Pancreas (tissue), 10 donors: ENCODE data around the gene MYH1. TPM values are rescaled to one million over a fixed set of nuclear protein-coding genes. Genes with fewer than 3 reads are reported as not detected.
"Not testable (repeated sequence)": the region's sequence is repeated elsewhere in the genome, so short reads cannot be mapped to it uniquely, and the experiment has no call there.

ENCODE experiments used
- ATAC-seq, 4 donors: fragments of 200-7000 bp; cut with Tn5 transposase; one replicate each; pipeline versions ENCODE4 v1.8.0 to v1.9.1; 2020; ENCODE audit warnings: mild to moderate bottlenecking in 4 of 4, moderate library complexity in 4 of 4
- DNase-seq, 6 donors: peaks; one replicate each; pipeline ENCODE4 v3.0.0-alpha.2; 2020
- FAIRE-seq: peaks from 2 replicates; lab custom pipeline; 2012; peaks lifted over from hg19 to GRCh38; lab: Jason Lieb, UNC
- H3K27ac ChIP-seq, 4 donors: fragments of 200-600 bp; sonication (generic); 1 replicate in 3 of 4; 2 replicates in 1 of 4; pipeline versions ENCODE4 v1.5.0 to v1.8.0; 2020
- H3K27me3 ChIP-seq, 4 donors: fragments of 200-600 bp; one replicate each; pipeline ENCODE4 v1.8.0; 2021
- H3K36me3 ChIP-seq, 3 donors: fragments of 200-600 bp; sonication (generic) in 1 of 3; one replicate each; pipeline versions ENCODE4 v1.5.0 to v1.8.0; 2020 to 2021
- H3K4me1 ChIP-seq, 3 donors: fragments of 200-600 bp; one replicate each; pipeline ENCODE4 v1.8.0; 2021
- H3K4me3 ChIP-seq, 4 donors: fragments of 200-600 bp; sonication (generic) in 2 of 4; one replicate each; pipeline versions ENCODE4 v1.5.0 to v1.8.0; 2020 to 2021
- H3K9me3 ChIP-seq, 4 donors: fragments of 200-600 bp; one replicate each; pipeline ENCODE4 v1.8.0; 2021
- WGBS, 2 donors: extraction: QIAGEN DNeasy Blood & Tissue Kit; methylation state at CpG; one replicate each; pipeline ENCODE4 v1.1.7; 2013; 5-methylcytosine and 5-hydroxymethylcytosine counted together
- intact Hi-C, 3 donors: fragments of 100-400 bp; cut with DNase I; formaldehyde crosslinking; loops; one replicate each; pipeline versions ENCODE4 v1.11.1 to v1.14.2; 2022
- polyA plus RNA-seq, 2 donors: library from polyadenylated mRNA; stranded (reverse); fragments of 200-250 nt; gene quantifications; one replicate each; pipeline ENCODE4 v1.2.3, GENCODE V29; 2013
- total RNA-seq, 6 donors: library from RNA; stranded (reverse); fragmentation: NEBNext Ultra II Directional in 4 of 6; extraction: Animal tissue kit (Norgen Biotek cat#: 25700) in 4 of 6; gene quantifications; one replicate each; pipeline versions ENCODE4 v1.2.1 to v1.2.4, GENCODE V29; 2021 to 2023
- TF ChIP-seq, protein P1 (sequence below), 4 donors: fragments of 200-600 bp; sonication (generic) in 3 of 4; IDR thresholded peaks; one replicate each; pipeline versions ENCODE4 v1.5.0 to v1.8.0; 2021; ENCODE audit warnings: antibody characterized with exemption in 4 of 4
- donor health status: healthy with polysubstance abuse.
- donor health status: DM: no; HTN: no; CAD: no; lungs with moderate emphysema.
- donor health status: DM: no; HTN: no; CAD: no.
- donor health status: control.
- donor health status: control.
- donor health status: Bipolar disorder and iron deficiency.
- donor health status: DM: yes; HTN: yes; CAD: no.
- donor health status: DM: no; HTN: no; CAD: no.
- donor health status: DM: no; HTN: no; CAD: no.
- donor health status: DM: yes; HTN: yes; CAD: no.

MYH1 gene
- total and polyA plus RNA-seq, 8 donors: 0.04 to 0.09 TPM; not detected in 6

DNA sequence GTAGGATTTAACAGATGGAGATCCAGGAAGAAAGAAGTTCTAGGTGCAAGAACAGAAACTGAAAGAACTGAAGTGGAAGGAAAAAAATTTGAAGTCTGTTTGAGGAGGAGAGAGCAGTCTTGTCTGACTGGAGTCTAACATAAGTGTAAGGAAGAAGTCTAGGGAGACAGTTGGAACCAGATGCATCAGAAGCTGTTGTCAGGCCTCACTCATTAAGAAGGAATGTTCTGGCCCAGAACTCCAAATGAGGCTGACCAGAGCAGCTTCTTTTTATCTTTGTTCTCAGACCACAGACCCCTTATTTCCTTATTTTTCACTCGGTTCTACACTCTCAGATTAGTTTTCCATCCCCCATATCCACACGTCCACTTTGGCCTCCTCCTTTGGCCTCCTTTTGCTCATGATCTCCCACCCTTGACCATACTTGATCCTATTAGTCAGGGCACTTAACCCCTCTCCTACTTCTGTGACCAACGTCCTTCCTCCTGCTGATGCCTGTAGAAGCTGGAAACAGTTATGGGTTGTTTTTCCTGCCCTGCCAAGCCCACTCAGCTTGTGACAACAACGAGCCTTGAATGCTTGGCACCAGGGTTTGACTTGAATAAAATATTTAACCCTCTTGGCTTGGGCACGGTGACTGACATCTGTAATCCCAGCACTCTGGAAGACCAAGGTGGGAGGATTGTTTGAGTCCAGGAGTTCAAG lies 38.1 kb upstream of the MYH1 start:
- Histone ChIP-seq H3K4me3 (no peak overlapping the region), H3K27ac (no peak overlapping the region), H3K4me1 (no peaks in the 10 kb centered on the region), H3K27me3 (peaks cover 0 to 3% (median 0%) of the 10 kb centered on the region in 4 donors), H3K9me3 (no peaks in the 10 kb centered on the region), H3K36me3 (no peaks in the 10 kb centered on the region)
- DNase-seq: no peak
- WGBS, 2 donors: 38 to 49% methylated on average over 5 of the region's 5 CpGs
- intact Hi-C loops: no loop called here
- no peak for FAIRE-seq
- ATAC-seq: peak in 1 of 4 donors; percentile 63
- TF ChIP-seq, protein P1, sequence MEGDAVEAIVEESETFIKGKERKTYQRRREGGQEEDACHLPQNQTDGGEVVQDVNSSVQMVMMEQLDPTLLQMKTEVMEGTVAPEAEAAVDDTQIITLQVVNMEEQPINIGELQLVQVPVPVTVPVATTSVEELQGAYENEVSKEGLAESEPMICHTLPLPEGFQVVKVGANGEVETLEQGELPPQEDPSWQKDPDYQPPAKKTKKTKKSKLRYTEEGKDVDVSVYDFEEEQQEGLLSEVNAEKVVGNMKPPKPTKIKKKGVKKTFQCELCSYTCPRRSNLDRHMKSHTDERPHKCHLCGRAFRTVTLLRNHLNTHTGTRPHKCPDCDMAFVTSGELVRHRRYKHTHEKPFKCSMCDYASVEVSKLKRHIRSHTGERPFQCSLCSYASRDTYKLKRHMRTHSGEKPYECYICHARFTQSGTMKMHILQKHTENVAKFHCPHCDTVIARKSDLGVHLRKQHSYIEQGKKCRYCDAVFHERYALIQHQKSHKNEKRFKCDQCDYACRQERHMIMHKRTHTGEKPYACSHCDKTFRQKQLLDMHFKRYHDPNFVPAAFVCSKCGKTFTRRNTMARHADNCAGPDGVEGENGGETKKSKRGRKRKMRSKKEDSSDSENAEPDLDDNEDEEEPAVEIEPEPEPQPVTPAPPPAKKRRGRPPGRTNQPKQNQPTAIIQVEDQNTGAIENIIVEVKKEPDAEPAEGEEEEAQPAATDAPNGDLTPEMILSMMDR (IDR thresholded peaks at IDR 0.05): no peak

DNA sequence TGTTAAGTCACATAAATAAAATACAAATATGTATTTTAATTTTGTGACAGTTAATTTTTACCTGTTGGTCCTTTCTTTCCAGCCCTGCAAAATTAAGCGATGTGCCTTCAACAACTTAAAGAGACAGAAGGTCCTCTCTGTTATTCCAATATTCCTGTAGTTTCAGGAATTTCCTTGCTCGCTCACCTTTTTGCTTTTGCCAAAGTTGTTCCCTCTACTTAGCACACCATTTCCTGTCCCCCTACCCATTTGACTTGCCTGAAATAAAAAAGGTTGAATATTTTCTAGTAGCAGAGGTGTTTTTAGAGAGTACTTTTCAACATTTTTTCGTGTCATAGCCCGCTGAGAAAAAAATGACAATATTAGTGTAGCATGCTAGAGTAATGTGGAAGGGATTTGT lies 31.7 kb upstream of the MYH1 start:
- Histone ChIP-seq H3K36me3 (no peaks in the 10 kb centered on the region), H3K27ac (no peak overlapping the region), H3K27me3 (peaks cover 0 to 13% (median 0%) of the 10 kb centered on the region in 4 donors), H3K9me3 (no peaks in the 10 kb centered on the region), H3K4me1 (no peaks in the 10 kb centered on the region), H3K4me3 (no peak overlapping the region)
- intact Hi-C loops: no loop called here
- TF ChIP-seq, protein P1 (IDR thresholded peaks at IDR 0.05): no peak
- 56 to 61% methylated on average over 4 of the region's 4 CpGs for WGBS, 2 donors
- DNase-seq: no peak
- no peak for ATAC-seq
- no peak for FAIRE-seq

DNA sequence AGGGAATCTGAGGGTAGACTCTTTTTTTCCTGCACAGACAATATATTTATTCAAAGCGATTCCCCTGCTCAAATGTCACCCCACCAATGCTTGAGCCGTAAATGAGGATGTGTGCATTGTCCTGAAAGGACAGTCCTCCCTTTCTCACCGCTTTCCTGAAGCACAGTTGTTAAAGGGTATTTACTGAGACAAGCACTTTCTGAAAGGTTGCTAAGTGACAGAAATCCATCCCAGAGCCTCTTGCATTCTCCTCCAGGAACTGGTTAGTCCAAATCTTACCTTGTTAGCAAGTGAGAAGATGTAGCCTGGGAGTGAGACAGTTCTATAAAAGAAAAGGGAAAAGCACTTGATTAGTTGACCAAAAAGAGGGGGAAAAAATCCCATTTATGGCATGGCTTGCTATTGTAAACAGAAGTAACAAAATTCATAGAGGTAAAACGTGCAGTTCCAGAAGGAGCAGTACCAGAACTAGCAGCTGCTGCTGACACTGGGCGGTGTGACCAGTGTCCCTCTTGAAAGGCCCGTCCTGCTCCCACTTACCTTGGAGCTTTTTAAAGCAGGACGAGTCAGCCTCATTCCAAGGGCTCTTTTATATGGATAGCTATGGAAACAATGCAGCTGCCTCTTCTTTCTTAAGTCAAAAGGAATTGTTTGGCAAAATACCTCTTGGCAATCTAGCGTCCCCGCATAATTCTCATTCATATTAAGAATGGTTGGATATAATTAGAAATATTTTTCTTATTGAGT lies 30.9 kb upstream of the MYH1 start, which contains the start of gene MYH2:
TSS of gene MYH2 (minus strand) at position 563 of the 747 bp plus-strand sequence. CDS start 1,738 bp downstream, outside the sequence.
- ATAC-seq: no peak
- H3K36me3 ChIP-seq: no peaks in the 10 kb centered on the region
- WGBS, 2 donors: 35% methylated on average over 9 of the region's 9 CpGs
- no peaks in the 10 kb centered on the region for H3K9me3 ChIP-seq
- H3K4me1 ChIP-seq: no peaks in the 10 kb centered on the region
- no peak for FAIRE-seq
- DNase-seq: no peak
- no peak within 1 kb of the TSS for H3K27ac ChIP-seq
- TF ChIP-seq, protein P1 (IDR thresholded peaks at IDR 0.05): no peak
- peaks cover 0 to 13% (median under 1%) of the 10 kb centered on the region in 4 donors for H3K27me3 ChIP-seq
- intact Hi-C loops: no loop called here
- no peak within 1 kb of the TSS for H3K4me3 ChIP-seq

DNA sequence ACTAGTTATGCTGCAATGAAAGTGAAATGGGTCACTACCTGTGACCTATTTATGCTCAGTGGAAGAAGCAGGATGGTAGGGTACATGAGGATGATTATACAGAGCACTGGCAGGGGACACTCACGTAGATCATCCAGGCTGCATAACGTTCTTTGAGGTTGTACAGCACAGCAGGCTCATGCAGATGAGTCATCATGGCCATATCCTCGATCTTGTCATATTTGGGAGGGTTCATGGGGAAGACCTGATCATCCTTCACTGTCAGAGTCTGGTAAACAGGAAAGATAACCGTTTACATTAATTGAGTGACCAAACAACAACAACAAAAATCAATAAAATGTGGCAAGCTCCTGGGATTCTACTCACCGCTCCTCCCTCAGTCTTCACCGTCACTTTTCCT lies 29.0 kb upstream of the MYH1 start:
- no peaks in the 10 kb centered on the region for H3K9me3 ChIP-seq
- no peak for ATAC-seq
- H3K27me3 ChIP-seq: peaks cover 0 to 13% (median 2%) of the 10 kb centered on the region in 4 donors
- no peak overlapping the region for H3K27ac ChIP-seq
- intact Hi-C loops: no loop called here
- no peak for DNase-seq
- TF ChIP-seq, protein P1 (IDR thresholded peaks at IDR 0.05): no peak
- H3K4me3 ChIP-seq: no peak overlapping the region
- WGBS, 2 donors: 61 to 76% methylated on average over 6 of the region's 6 CpGs
- no peaks in the 10 kb centered on the region for H3K4me1 ChIP-seq
- no peak for FAIRE-seq
- H3K36me3 ChIP-seq: no peaks in the 10 kb centered on the region

DNA sequence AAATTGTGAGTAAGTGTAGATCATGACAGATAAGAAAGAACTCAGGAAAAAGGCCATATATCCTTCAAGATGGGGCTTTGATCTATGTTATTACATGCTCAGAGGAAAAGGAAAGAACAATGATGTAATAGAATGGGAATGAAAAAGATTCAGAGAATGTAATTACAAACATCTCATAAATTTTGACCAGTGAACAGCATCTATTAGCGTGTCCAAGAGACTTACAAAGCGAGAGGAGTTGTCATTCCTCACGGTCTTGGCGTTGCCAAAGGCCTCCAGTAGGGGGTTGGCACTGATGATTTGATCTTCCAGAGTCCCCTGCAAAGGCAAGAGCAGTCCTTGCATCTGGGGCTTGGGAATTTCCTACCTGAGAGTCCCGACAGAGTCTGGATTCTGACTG lies 25.1 kb upstream of the MYH1 start:
- H3K27me3 ChIP-seq, H3K4me3 ChIP-seq, H3K4me1 ChIP-seq, H3K27ac ChIP-seq, H3K36me3 ChIP-seq, intact Hi-C loops, ATAC-seq, H3K9me3 ChIP-seq, FAIRE-seq, DNase-seq: not testable (repeated sequence)
- 50 to 58% methylated on average over 5 of the region's 5 CpGs for WGBS, 2 donors

DNA sequence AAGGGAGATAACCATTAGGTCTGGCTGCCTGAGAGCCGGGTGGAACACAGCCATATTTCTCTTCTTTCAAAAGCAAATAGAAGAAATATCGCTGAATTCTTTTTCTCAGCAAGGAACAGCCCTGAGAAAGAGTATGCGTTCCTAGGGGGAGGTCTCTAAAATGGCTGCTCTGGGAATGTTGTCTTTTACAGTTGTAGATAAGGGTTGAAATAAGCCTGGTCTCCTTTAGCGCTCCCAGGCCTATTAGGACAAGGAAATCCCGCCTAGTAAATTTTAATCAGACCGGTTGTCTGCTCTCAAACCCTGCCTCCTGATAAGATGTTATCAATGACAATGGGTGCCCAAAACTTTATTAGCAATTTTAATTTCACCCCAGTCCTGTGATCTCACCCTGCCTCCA lies 22.8 kb upstream of the MYH1 start:
- H3K27ac ChIP-seq, intact Hi-C loops, H3K9me3 ChIP-seq, H3K27me3 ChIP-seq, H3K36me3 ChIP-seq, FAIRE-seq, DNase-seq, ATAC-seq, H3K4me3 ChIP-seq, H3K4me1 ChIP-seq: not testable (repeated sequence)
- WGBS, 2 donors: 80 to 81% methylated on average over 6 of the region's 6 CpGs
